OCI-LY1 (cell line): ENCODE measurements around the gene CATSPERB.

Experiments
- H2AFZ ChIP-seq: fragments of 200-600 bp; sonication (generic), shearing (Covaris generic); 2 replicates; pipeline ENCODE4 v1.6.0; 2014; ENCODE audit warnings: antibody characterized with exemption, mild to moderate bottlenecking, low read length
- H3F3A ChIP-seq: fragments of 200-600 bp; sonication (generic), shearing (Covaris generic); 2 replicates; pipeline ENCODE4 v1.6.0; 2014; ENCODE audit warnings: mild to moderate bottlenecking, antibody characterized with exemption, low read length, moderate library complexity; ENCODE audit not compliant: insufficient read depth
- H3K27ac ChIP-seq: fragments of 200-600 bp; sonication (generic); 2 replicates; pipeline ENCODE4 v1.5.1; 2014; ENCODE audit warnings: low read length, mixed run types, mild to moderate bottlenecking, low read depth; ENCODE audit not compliant: poor library complexity, severe bottlenecking
- H3K27me3 ChIP-seq: fragments of 200-600 bp; sonication (generic); 2 replicates; pipeline ENCODE4 v1.6.0; 2014; ENCODE audit warnings: antibody characterized with exemption, mild to moderate bottlenecking, low read length, moderate library complexity; ENCODE audit not compliant: insufficient read depth
- H3K36me3 ChIP-seq: fragments of 200-600 bp; sonication (generic); 2 replicates; pipeline ENCODE4 v1.6.1; 2014; ENCODE audit warnings: mild to moderate bottlenecking, antibody characterized with exemption, low read length, moderate library complexity, mixed read lengths; ENCODE audit not compliant: insufficient read depth
- H3K4me1 ChIP-seq: fragments of 200-600 bp; sonication (generic); 2 replicates; pipeline ENCODE4 v1.5.1; 2014; ENCODE audit warnings: mild to moderate bottlenecking, low read length, moderate library complexity; ENCODE audit not compliant: insufficient read depth, severe bottlenecking
- H3K4me2 ChIP-seq: fragments of 200-600 bp; sonication (generic), shearing (Covaris generic); 2 replicates; pipeline ENCODE4 v1.6.1; 2014; ENCODE audit warnings: low read length
- H3K4me3 ChIP-seq: fragments of 200-600 bp; sonication (generic); 2 replicates; pipeline ENCODE4 v1.5.1; 2014; ENCODE audit warnings: low read length, low read depth, mild to moderate bottlenecking, mixed read lengths; ENCODE audit not compliant: poor library complexity, severe bottlenecking
- H3K79me2 ChIP-seq: fragments of 200-600 bp; shearing (Covaris generic); 2 replicates; pipeline ENCODE4 v1.6.1; 2016; ENCODE audit warnings: mixed run types, low read length, mixed read lengths; ENCODE audit not compliant: insufficient read depth
- H3K9ac ChIP-seq: fragments of 200-600 bp; sonication (generic), shearing (Covaris generic); 2 replicates; pipeline ENCODE4 v1.6.1; 2014; ENCODE audit warnings: mild to moderate bottlenecking, low read length, mixed read lengths
- H3K9me2 ChIP-seq: fragments of 200-600 bp; sonication (generic), shearing (Covaris generic); 2 replicates; pipeline ENCODE4 v1.6.1; 2014; ENCODE audit warnings: low read depth, mild to moderate bottlenecking, low read length, mixed read lengths
- H3K9me3 ChIP-seq: fragments of 200-600 bp; shearing (Covaris generic); 2 replicates; pipeline ENCODE4 v1.6.1; 2014; ENCODE audit warnings: low read length, mixed read lengths
- H4K20me1 ChIP-seq: fragments of 200-600 bp; sonication (generic), shearing (Covaris generic); 2 replicates; pipeline ENCODE4 v1.6.0; 2016; ENCODE audit warnings: mild to moderate bottlenecking, low read length; ENCODE audit not compliant: insufficient read depth
- CTCF ChIP-seq: fragments of 200-600 bp; sonication (generic), shearing (Covaris generic); IDR thresholded peaks from 2 replicates; pipeline ENCODE4 v1.5.1; 2017; ENCODE audit warnings: mild to moderate bottlenecking, antibody characterized with exemption, low read length, moderate library complexity, mixed read lengths
- EZH2 ChIP-seq: fragments of 200-600 bp; sonication (generic), shearing (Covaris generic); IDR thresholded peaks from 2 replicates; pipeline ENCODE4 v1.8.0; 2017; ENCODE audit warnings: borderline replicate concordance, mixed run types, mild to moderate bottlenecking, antibody characterized with exemption, low read length, moderate library complexity, mixed read lengths

The CATSPERB gene

GRCh38 chr14:91752961-91753360 is 21.1 kb upstream of the CATSPERB start:
- Histone ChIP-seq H3K9me3 (no peaks in the 10 kb centered on the region), H3K4me1 (no peaks in the 10 kb centered on the region), H3K9me2 (no peaks in the 10 kb centered on the region), H3F3A (no peaks in the 10 kb centered on the region), H3K27me3 (no peaks in the 10 kb centered on the region), H4K20me1 (no peaks in the 10 kb centered on the region), H3K79me2 (no peaks in the 10 kb centered on the region), H2AFZ (no peak overlapping the region), H3K4me3 (no peak overlapping the region), H3K36me3 (no peaks in the 10 kb centered on the region), H3K9ac (no peak overlapping the region), H3K27ac (no peak overlapping the region), H3K4me2 (no peak overlapping the region)
- TF ChIP-seq CTCF = no peak
- TF ChIP-seq EZH2 = no peak

GRCh38 chr14:91751719-91752118 is 19.8 kb upstream of the CATSPERB start:
- H3K36me3 ChIP-seq = no peaks in the 10 kb centered on the region
- H3K79me2 ChIP-seq = no peaks in the 10 kb centered on the region

GRCh38 chr14:91750634-91751198 is 18.8 kb upstream of the CATSPERB start:
- H3K36me3 ChIP-seq = no peaks in the 10 kb centered on the region
- H3K9me3 ChIP-seq = no peaks in the 10 kb centered on the region
- no peaks in the 10 kb centered on the region for H3K27me3 ChIP-seq
- H3K9me2 ChIP-seq = no peaks in the 10 kb centered on the region
- H3F3A ChIP-seq = no peaks in the 10 kb centered on the region
- no peaks in the 10 kb centered on the region for H4K20me1 ChIP-seq
- H3K4me3 ChIP-seq = no peak overlapping the region
- no peaks in the 10 kb centered on the region for H3K79me2 ChIP-seq
- TF ChIP-seq CTCF = peak; percentile 8; the same call in 1 of the 2 replicates
- TF ChIP-seq EZH2 = no peak
- H3K9ac ChIP-seq = no peak overlapping the region
- no peak overlapping the region for H2AFZ ChIP-seq
- H3K4me2 ChIP-seq = no peak overlapping the region
- no peak overlapping the region for H3K27ac ChIP-seq
- H3K4me1 ChIP-seq = no peaks in the 10 kb centered on the region

More at GRCh38 chr14:91751719-91752118, 19.8 kb upstream of the CATSPERB start:
- H4K20me1 ChIP-seq = no peaks in the 10 kb centered on the region
- H3K9me3 ChIP-seq = no peaks in the 10 kb centered on the region
- H3K27me3 ChIP-seq = no peaks in the 10 kb centered on the region
- no peak overlapping the region for H3K9ac ChIP-seq
- H3K27ac ChIP-seq = no peak overlapping the region
- TF ChIP-seq EZH2 (no peak), CTCF (no peak)
- H3K9me2 ChIP-seq = no peaks in the 10 kb centered on the region
- H2AFZ ChIP-seq = no peak overlapping the region
- no peaks in the 10 kb centered on the region for H3K4me1 ChIP-seq
- no peak overlapping the region for H3K4me3 ChIP-seq
- H3K4me2 ChIP-seq = no peak overlapping the region
- H3F3A ChIP-seq = no peaks in the 10 kb centered on the region
